HepG2 (cell line): ENCODE data around the gene KIF13A. TPM values are rescaled to one million over a fixed set of nuclear protein-coding genes. Genes with fewer than 3 reads are reported as not detected.
A peak's percentile ranks its signal among the peaks of the same experiment; 100 is the strongest.

Source experiments
- ATAC-seq: fragments of 200-7000 bp; cut with Tn5 transposase; 3 replicates; pipeline ENCODE4 v1.9.1; 2020; ENCODE audit warnings: mild to moderate bottlenecking, moderate library complexity
- BruUV-seq: library from RNA; stranded (reverse); fragments of 400-500 nt; replicated peaks from 2 replicates; lab custom pipeline; 2021; lab: Mats Ljungman, UMichigan
- CTCF ChIA-PET: fragments of 300-600 bp; formaldehyde crosslinking; extraction: SDS; loops from one replicate; lab custom pipeline; 2021; ENCODE audit warnings: low total read pairs, inconsistent platforms, low intra/inter-chr PET ratio; lab: Yijun Ruan, JAX
- POLR2A ChIA-PET: fragments of 350-600 bp; sonication (Branson Sonifier 250); formaldehyde crosslinking; loops from one replicate; lab custom pipeline; 2020; ENCODE audit warnings: antibody characterized with exemption, inconsistent platforms; lab: Yijun Ruan, JAX
- DNase-seq: peaks from one replicate; pipeline ENCODE4 v3.0.0-alpha.2; 2015; ENCODE audit warnings: low spot score
- FAIRE-seq: peaks from 3 replicates; lab custom pipeline; 2011; peaks lifted over from hg19 to GRCh38; lab: Jason Lieb, UNC
- H2AFZ ChIP-seq: one replicate; pipeline ENCODE4 v1.6.1; 2011; ENCODE audit warnings: low read length, inconsistent platforms
- H3K27ac ChIP-seq: fragments of 300-600 bp; 3 replicates; pipeline ENCODE4 v1.8.0; 2011; ENCODE audit warnings: mixed run types, mild to moderate bottlenecking, mixed read lengths, low read length, inconsistent platforms; ENCODE audit not compliant: insufficient read depth; ENCODE audit errors: extremely low read length
- H3K27me3 ChIP-seq, 2 experiments: fragments of 200-600 bp in 1 of 2; 2 replicates in 1 of 2; 3 replicates in 1 of 2; pipeline versions ENCODE4 v1.6.0 to v1.8.0; 2011; ENCODE audit warnings: low read length in 2 of 2, mild to moderate bottlenecking in 2 of 2, moderate library complexity in 2 of 2, inconsistent platforms in 1 of 2; ENCODE audit not compliant: insufficient read depth in 2 of 2, control insufficient read depth in 1 of 2
- H3K36me3 ChIP-seq, 2 experiments: fragments of 200-600 bp in 1 of 2; replicated peaks in 1 of 2; 2 replicates in 1 of 2; 3 replicates in 1 of 2; pipeline versions ENCODE4 v1.5.1 to v1.8.0; 2011; ENCODE audit warnings: low read length in 2 of 2, inconsistent platforms in 1 of 2; ENCODE audit not compliant: insufficient read depth in 2 of 2, control insufficient read depth in 1 of 2
- H3K4me1 ChIP-seq: 2 replicates; pipeline ENCODE4 v1.5.1; 2012; ENCODE audit warnings: low read length, inconsistent platforms; ENCODE audit not compliant: insufficient read depth
- H3K4me2 ChIP-seq: 2 replicates; pipeline ENCODE4 v1.6.0; 2011; ENCODE audit warnings: low read depth, low read length, inconsistent platforms
- H3K4me3 ChIP-seq, 3 experiments: fragments of 200-600 bp in 1 of 3; sonication (generic), shearing (Covaris generic) in 1 of 3; replicated peaks in 1 of 3; 2 replicates each; pipeline ENCODE4 v1.5.1; 2011 to 2016; ENCODE audit warnings: low read length in 3 of 3, inconsistent platforms in 2 of 3, low read depth in 2 of 3, mild to moderate bottlenecking in 2 of 3, control low read depth in 1 of 3, mixed read lengths in 1 of 3; ENCODE audit not compliant: insufficient read depth in 1 of 3
- H3K79me2 ChIP-seq: one replicate; pipeline ENCODE4 v1.6.1; 2011; ENCODE audit warnings: low read length, inconsistent platforms; ENCODE audit not compliant: insufficient read depth
- H3K9ac ChIP-seq: 2 replicates; pipeline ENCODE4 v1.6.0; 2011; ENCODE audit warnings: mild to moderate bottlenecking, low read depth, low read length, inconsistent platforms; ENCODE audit not compliant: insufficient read depth
- H3K9me3 ChIP-seq: 2 replicates; pipeline ENCODE4 v1.5.1; 2012; ENCODE audit warnings: mild to moderate bottlenecking, low read length
- H4K20me1 ChIP-seq: 2 replicates; pipeline ENCODE4 v1.6.0; 2011; ENCODE audit warnings: inconsistent platforms, mild to moderate bottlenecking, low read length, moderate library complexity; ENCODE audit not compliant: insufficient read depth
- NFE2 ChIP-seq: sonication (generic); formaldehyde crosslinking; IDR thresholded peaks from 2 replicates; pipeline ENCODE4 v1.4.0; 2020; ENCODE audit warnings: missing genetic modification reagents
- NFKBIZ ChIP-seq: IDR thresholded peaks from 2 replicates; pipeline ENCODE4 v1.6.1; 2018; ENCODE audit warnings: missing genetic modification reagents, missing compliant biosample characterization
- RCOR2 ChIP-seq: IDR thresholded peaks from 2 replicates; pipeline ENCODE4 v1.6.1; 2016; ENCODE audit warnings: missing biosample characterization, missing genetic modification reagents
- THAP11 ChIP-seq: IDR thresholded peaks from 2 replicates; pipeline ENCODE4 v1.6.1; 2016; ENCODE audit warnings: missing biosample characterization, missing genetic modification reagents
- ZKSCAN8 ChIP-seq: IDR thresholded peaks from 2 replicates; pipeline ENCODE4 v1.6.1; 2016; ENCODE audit warnings: borderline replicate concordance, missing genetic modification reagents, missing compliant biosample characterization
- ZNF230 ChIP-seq: sonication (generic); formaldehyde crosslinking; IDR thresholded peaks from 2 replicates; pipeline ENCODE4 v1.4.0; 2020; ENCODE audit warnings: mild to moderate bottlenecking, missing genetic modification reagents
- ZNF607 ChIP-seq: sonication (generic); formaldehyde crosslinking; IDR thresholded peaks from 2 replicates; pipeline ENCODE4 v1.5.1; 2020; ENCODE audit warnings: missing genetic modification reagents, mild to moderate bottlenecking, borderline replicate concordance
- ZNF720 ChIP-seq: sonication (generic); formaldehyde crosslinking; IDR thresholded peaks from 2 replicates; pipeline ENCODE4 v1.4.0; 2020; ENCODE audit warnings: missing genetic modification reagents
- WGBS: methylation state at CpG from one replicate; pipeline ENCODE4 v1.1.6; 2017; ENCODE audit warnings: low lambda C conversion rate; 5-methylcytosine and 5-hydroxymethylcytosine counted together
- in situ Hi-C: cut with HindIII; loops from 2 replicates; pipeline ENCODE4 v1.10.0; 2017; ENCODE audit warnings: low pct_unique_long_range_greater_than_20kb; ENCODE audit not compliant: extremely low pct_ligation_motif_present
- intact Hi-C: fragments of 100-400 bp; cut with micrococcal nuclease; formaldehyde crosslinking; loops from one replicate; pipeline ENCODE4 v1.10.0; 2022; ENCODE audit not compliant: unreplicated experiment
- polyA plus RNA-seq, 8 experiments: library from polyadenylated mRNA; depleted of rRNA in 3 of 8; stranded (reverse) in 7 of 8; unstranded in 1 of 8; fragments of >200 nt; fragmentation: Illumina TruSeq in 4 of 8; extraction: Trizol in 4 of 8; gene quantifications; 2 replicates each; pipeline versions ENCODE4 v1.2.1 to v1.2.3, GENCODE V29; 2011 to 2016; ENCODE audit warnings: low read depth in 4 of 8, missing spikeins in 1 of 8, mixed read lengths in 1 of 8; ENCODE audit not compliant: insufficient read depth in 1 of 8
- total RNA-seq, 5 experiments: library from RNA; depleted of rRNA; stranded (reverse); fragments of >200 nt; fragmentation: Illumina TruSeq; extraction: Trizol; gene quantifications; 2 replicates each; pipeline ENCODE4 v1.2.3, GENCODE V29; 2016; ENCODE audit warnings: low read depth in 1 of 5
- TF ChIP-seq, protein P1 (sequence below): IDR thresholded peaks from 2 replicates; pipeline ENCODE4 v1.6.1; 2016; ENCODE audit warnings: low read depth
- TF ChIP-seq, protein P2 (sequence below): sonication (generic); formaldehyde crosslinking; IDR thresholded peaks from 2 replicates; pipeline ENCODE4 v1.4.0; 2020; ENCODE audit warnings: missing genetic modification reagents, borderline replicate concordance

The KIF13A gene
- total and polyA plus RNA-seq, 2 of the 13 experiments (the other 11 are each of a cell fraction or from before 2014, with no cell fraction given): 21.1 to 37.2 TPM

DNA sequence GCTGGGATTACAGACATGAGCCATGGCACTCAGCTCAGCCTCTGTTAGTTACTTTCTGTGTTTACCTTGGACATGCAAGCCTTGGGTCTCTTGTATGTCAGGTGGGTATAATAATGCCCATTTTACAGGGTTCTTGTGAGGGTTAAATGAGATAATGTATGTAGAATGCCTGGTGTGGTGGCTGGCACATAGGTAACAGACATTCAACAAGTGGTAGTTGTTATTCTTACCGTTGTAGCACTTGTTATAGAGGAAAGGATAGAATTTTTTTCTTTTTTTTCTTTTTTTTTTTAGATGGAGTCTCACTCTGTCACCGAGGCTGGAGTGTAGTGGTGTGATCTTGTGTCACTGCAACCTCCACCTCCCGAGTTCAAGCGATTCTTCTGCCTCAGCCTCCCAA lies 8.0 kb upstream of the KIF13A start (continued):
- no peak for TF ChIP-seq THAP11 (CRISPR knock-in tag)
- TF ChIP-seq, protein P1, sequence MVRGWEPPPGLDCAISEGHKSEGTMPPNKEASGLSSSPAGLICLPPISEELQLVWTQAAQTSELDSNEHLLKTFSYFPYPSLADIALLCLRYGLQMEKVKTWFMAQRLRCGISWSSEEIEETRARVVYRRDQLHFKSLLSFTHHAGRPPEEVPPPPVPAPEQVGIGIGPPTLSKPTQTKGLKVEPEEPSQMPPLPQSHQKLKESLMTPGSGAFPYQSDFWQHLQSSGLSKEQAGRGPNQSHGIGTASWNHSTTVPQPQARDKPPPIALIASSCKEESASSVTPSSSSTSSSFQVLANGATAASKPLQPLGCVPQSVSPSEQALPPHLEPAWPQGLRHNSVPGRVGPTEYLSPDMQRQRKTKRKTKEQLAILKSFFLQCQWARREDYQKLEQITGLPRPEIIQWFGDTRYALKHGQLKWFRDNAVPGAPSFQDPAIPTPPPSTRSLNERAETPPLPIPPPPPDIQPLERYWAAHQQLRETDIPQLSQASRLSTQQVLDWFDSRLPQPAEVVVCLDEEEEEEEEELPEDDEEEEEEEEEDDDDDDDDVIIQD (CRISPR knock-in tag): no peak

DNA sequence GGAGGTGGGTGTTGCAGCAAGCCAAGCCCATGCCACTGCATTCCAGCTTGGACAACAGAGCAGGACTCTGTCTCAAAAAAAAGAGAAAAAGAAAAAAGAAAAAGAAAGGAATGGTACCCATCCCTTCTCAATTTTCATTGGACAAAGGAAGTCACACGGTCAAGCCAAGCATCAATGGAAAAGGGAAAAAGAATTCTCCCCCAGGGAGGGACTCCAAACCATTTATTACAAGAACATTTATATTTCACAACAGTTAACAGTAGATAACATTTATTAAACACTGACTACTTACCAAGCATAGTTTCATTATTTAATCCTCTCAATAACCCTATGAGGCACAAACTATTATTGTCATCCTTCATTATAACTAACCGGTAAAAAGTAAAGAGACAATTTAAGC lies 6.6 kb upstream of the KIF13A start:
- FAIRE-seq (no peak), ATAC-seq (no peak), DNase-seq (no peak)
- Histone ChIP-seq H3K4me2 (peak overlapping the region; percentile 27), H3K9ac (no peak overlapping the region), H4K20me1 (no peaks in the 10 kb centered on the region), H3K79me2 (no peaks in the 10 kb centered on the region), H3K9me3 (no peaks in the 10 kb centered on the region), H3K4me3 (no peak overlapping the region), H3K36me3 (no peaks in the 10 kb centered on the region), H3K27ac (no peak overlapping the region), H2AFZ (no peak overlapping the region), H3K27me3 (peaks cover 0 to 3% of the 10 kb centered on the region in 2 experiments; a peak in 1 of 5 replicates), H3K4me1 (peaks cover 29% of the 10 kb centered on the region)
- intact Hi-C loops (no loop called here), in situ Hi-C loops (no loop called here)
- no TSS peak for BruUV-seq
- WGBS: 34% methylated on average over 2 of the region's 2 CpGs
- ChIA-PET CTCF (no interaction called here), POLR2A (no interaction called here)
- TF ChIP-seq NFKBIZ (no peak), ZNF607 (CRISPR knock-in tag) (no peak), ZNF230 (CRISPR knock-in tag) (no peak), RCOR2 (CRISPR knock-in tag) (no peak), ZKSCAN8 (CRISPR knock-in tag) (no peak), NFE2 (CRISPR knock-in tag) (no peak), ZNF720 (CRISPR knock-in tag) (no peak)
- TF ChIP-seq, protein P2, sequence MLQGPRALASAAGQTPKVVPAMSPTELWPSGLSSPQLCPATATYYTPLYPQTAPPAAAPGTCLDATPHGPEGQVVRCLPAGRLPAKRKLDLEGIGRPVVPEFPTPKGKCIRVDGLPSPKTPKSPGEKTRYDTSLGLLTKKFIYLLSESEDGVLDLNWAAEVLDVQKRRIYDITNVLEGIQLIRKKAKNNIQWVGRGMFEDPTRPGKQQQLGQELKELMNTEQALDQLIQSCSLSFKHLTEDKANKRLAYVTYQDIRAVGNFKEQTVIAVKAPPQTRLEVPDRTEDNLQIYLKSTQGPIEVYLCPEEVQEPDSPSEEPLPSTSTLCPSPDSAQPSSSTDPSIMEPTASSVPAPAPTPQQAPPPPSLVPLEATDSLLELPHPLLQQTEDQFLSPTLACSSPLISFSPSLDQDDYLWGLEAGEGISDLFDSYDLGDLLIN (CRISPR knock-in tag): no peak
